EH (cell line): ENCODE data around the gene C1orf167.
A peak's percentile ranks its signal among the peaks of the same experiment; 100 is the strongest.

ENCODE experiments used
- DNase-seq: peaks from one replicate; pipeline ENCODE4 v3.0.0-alpha.2; 2015; ENCODE audit warnings: low read depth

The C1orf167 gene

GRCh38 chr1:11765661-11766428 is 3.9 kb downstream of the C1orf167 start:
- no peak for DNase-seq

- no peak for DNase-seq
These were observed 4.4 kb downstream of the C1orf167 start for GRCh38 chr1:11766429-11766776.

- no peak for DNase-seq
These were observed 6.1 kb downstream of the C1orf167 start for GRCh38 chr1:11767922-11768704.

- DNase-seq = peak; percentile 16
These were observed 6.8 kb downstream of the C1orf167 start for GRCh38 chr1:11768821-11769220.

- DNase-seq = no peak
These were observed 7.3 kb downstream of the C1orf167 start for GRCh38 chr1:11769274-11769673.

GRCh38 chr1:11770011-11770410 is 8.0 kb downstream of the C1orf167 start:
- DNase-seq = no peak

- DNase-seq = no peak
These were observed 9.6 kb downstream of the C1orf167 start for GRCh38 chr1:11771481-11772043.

- no peak for DNase-seq
These were observed 10.5 kb downstream of the C1orf167 start for GRCh38 chr1:11772458-11772857.

GRCh38 chr1:11774753-11775152 is 12.8 kb downstream of the C1orf167 start:
- DNase-seq = no peak

GRCh38 chr1:11777658-11778322 is 15.8 kb downstream of the C1orf167 start:
- no peak for DNase-seq

GRCh38 chr1:11778336-11778735 is 16.3 kb downstream of the C1orf167 start:
- DNase-seq = no peak

GRCh38 chr1:11778844-11779623 is 17.0 kb downstream of the C1orf167 start:
- no peak for DNase-seq

- DNase-seq = no peak
These were observed 17.9 kb downstream of the C1orf167 start for GRCh38 chr1:11779715-11780379.

- DNase-seq = peak; percentile 17
These were observed 18.6 kb downstream of the C1orf167 start for GRCh38 chr1:11780380-11781147.

GRCh38 chr1:11781297-11781696 is 19.3 kb downstream of the C1orf167 start:
- peak; percentile 29 for DNase-seq

GRCh38 chr1:11782127-11782708 is 20.2 kb downstream of the C1orf167 start:
- no peak for DNase-seq

GRCh38 chr1:11783556-11783955 is 21.6 kb downstream of the C1orf167 start:
- no peak for DNase-seq

- DNase-seq = no peak
These were observed 22.4 kb downstream of the C1orf167 start for GRCh38 chr1:11784256-11784992.
